ENCODE results near the gene ATP2C1. TPM values are rescaled to one million over a fixed set of nuclear protein-coding genes. Genes with fewer than 3 reads are reported as not detected.
A peak's percentile ranks its signal among the peaks of the same experiment; 100 is the strongest.

Gene ATP2C1
- total and polyA plus RNA-seq, 2 of the 13 experiments (the other 11 are each of a cell fraction or from before 2014, with no cell fraction given): 32.4 to 37.6 TPM

- no peak for TF ChIP-seq ZXDC (CRISPR knock-in tag; IDR thresholded peaks at IDR 0.05)
- TF ChIP-seq PHF21A (CRISPR knock-in tag; IDR thresholded peaks at IDR 0.05): no peak
- TF ChIP-seq ZNF614 (CRISPR knock-in tag; IDR thresholded peaks at IDR 0.05; ENCODE audit: borderline replicate concordance): no peak
- no peak for TF ChIP-seq ZNF362 (CRISPR knock-in tag; IDR thresholded peaks at IDR 0.05; ENCODE audit: borderline replicate concordance)
- TF ChIP-seq RELA (CRISPR knock-in tag; IDR thresholded peaks at IDR 0.05): no peak
These were observed 4.4 kb upstream of the ATP2C1 start (continued) for GRCh38 chr3:130889416-130889946.

- Histone ChIP-seq H2AFZ (ENCODE audit: low read length) (peak overlapping the region; percentile 10), H3K27ac (ENCODE audit: extremely low read length, insufficient read depth, low read length) (peak overlapping the region; percentile 89), H3K4me2 (ENCODE audit: low read depth, low read length) (peak overlapping the region; percentile 79), H3K9me3 (ENCODE audit: low read length) (no peaks in the 10 kb centered on the region), H3K4me3 (replicated peaks in 1 of 3; ENCODE audit: insufficient read depth in 1 of 3, low read depth in 2 of 3, low read length in 3 of 3) (peak overlapping the region; percentile 96 to 100 (median 98)), H3K4me1 (ENCODE audit: insufficient read depth, low read length) (peaks cover 35% of the 10 kb centered on the region), H3K36me3 (replicated peaks in 1 of 2; ENCODE audit: control insufficient read depth in 1 of 2, insufficient read depth in 2 of 2, low read length in 2 of 2) (no peaks in the 10 kb centered on the region), H3K27me3 (ENCODE audit: control insufficient read depth in 1 of 2, insufficient read depth in 2 of 2, low read length in 2 of 2) (no peaks in the 10 kb centered on the region; a peak in 1 of 5 replicates), H3K9ac (ENCODE audit: insufficient read depth, low read depth, low read length) (peak overlapping the region; percentile 92), H4K20me1 (ENCODE audit: insufficient read depth, low read length) (no peaks in the 10 kb centered on the region), H3K79me2 (ENCODE audit: insufficient read depth, low read length) (peaks cover 34% of the 10 kb centered on the region)
- CTCF ChIA-PET (ENCODE audit: low intra/inter-chr PET ratio, low total read pairs): interaction anchor here (1.1 to 3.1 kb wide), 3 partner anchors 133 to 617 kb away, joined by 4 to 19 read pairs (median 16); no protein-coding TSS in a partner anchor
- POLR2A ChIA-PET: interaction anchor here (1.3 to 1.7 kb wide), 2 partner anchors 133 to 489 kb away, joined by 7 to 14 read pairs; partner anchors contain the start of genes ASTE1, NEK11 and NUDT16
- 2% methylated on average over 14 of the region's 14 CpGs for WGBS (ENCODE audit: low lambda C conversion rate)
- ATAC-seq (peak; percentile 70), DNase-seq (ENCODE audit: low spot score) (peak; percentile 76), FAIRE-seq (peak; percentile 77)
- in situ Hi-C loops (cut with HindIII; ENCODE audit: extremely low pct_ligation_motif_present, low pct_unique_long_range_greater_than_20kb) (loop anchor here (5.0 kb wide), 1 partner anchor 146 kb away; the partner anchor contains the start of gene PIK3R4), intact Hi-C loops (cut with micrococcal nuclease; ENCODE audit: unreplicated experiment) (loop anchor here (1.0 to 5.0 kb wide), 3 partner anchors 134 to 193 kb away; no protein-coding TSS in a partner anchor)
- BruUV-seq (replicated peaks): no TSS peak
- TF ChIP-seq HMGXB4 (CRISPR knock-in tag; IDR thresholded peaks at IDR 0.05; ENCODE audit: borderline replicate concordance in 1 of 2, low read depth in 1 of 2): peak in 1 of 2 experiments; percentile 30; a peak in 2 of 4 replicates
- 0 out of 2 replicates have a peak, but pooled peaks have one; percentile 17 for TF ChIP-seq ATF1 (CRISPR knock-in tag; IDR thresholded peaks at IDR 0.05)
- peak; percentile 82 for TF ChIP-seq KDM5A (IDR thresholded peaks at IDR 0.05; ENCODE audit: borderline replicate concordance, low read length)
- no peak for TF ChIP-seq PRDM10 (CRISPR knock-in tag; IDR thresholded peaks at IDR 0.05; ENCODE audit: low read depth)
These were observed 1.0 kb upstream of the ATP2C1 start for GRCh38 chr3:130892759-130893375.

Data from HepG2 (cell line).